ENCODE results near the gene PITPNM1.

DNA sequence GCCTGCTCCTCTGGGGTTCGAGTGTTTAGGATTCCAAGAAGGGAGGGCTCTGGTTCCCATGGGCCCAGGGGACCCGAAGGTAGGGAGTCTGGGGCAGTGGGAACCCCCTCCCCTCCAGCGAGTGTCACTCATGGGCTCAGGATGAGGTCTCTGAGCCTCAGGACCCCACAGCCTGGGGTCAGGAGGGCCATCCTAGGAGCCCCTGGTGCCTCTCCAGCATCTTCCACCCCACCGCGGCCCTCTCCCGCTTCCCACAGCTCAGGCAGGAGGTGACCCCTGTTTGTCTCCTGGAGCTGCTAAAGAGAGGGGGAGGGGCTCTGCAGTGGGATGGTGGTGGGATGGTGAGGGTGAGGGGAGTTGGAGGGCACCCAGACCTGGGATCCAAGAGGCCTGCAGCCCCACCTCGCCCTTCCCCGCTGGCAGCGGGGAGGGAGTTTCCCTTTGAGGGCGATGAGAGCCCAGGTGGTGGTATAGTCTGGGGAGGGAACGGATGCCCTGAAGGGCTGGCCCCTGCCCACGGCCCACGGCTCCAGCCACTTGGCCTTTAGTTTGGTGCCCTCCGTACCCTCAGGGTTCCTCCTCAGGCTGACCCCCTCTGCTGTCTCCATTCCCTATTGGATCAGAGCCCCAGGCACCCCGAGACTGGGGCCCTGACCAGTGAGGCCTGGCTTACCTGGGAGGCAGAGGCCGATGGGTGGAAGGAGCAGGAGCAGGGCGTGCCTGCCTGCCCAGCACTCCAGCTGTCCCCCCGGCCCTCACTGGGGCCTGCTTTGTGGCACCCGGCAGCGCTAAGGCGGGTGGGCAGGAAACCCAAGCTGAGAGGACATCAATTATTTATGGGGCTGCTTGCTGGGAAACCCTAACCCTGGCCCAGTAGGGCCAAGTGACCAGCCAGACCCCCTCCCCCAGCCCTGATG is 51.1 kb downstream of the PITPNM1 start:
- TF ChIP-seq, protein P1, sequence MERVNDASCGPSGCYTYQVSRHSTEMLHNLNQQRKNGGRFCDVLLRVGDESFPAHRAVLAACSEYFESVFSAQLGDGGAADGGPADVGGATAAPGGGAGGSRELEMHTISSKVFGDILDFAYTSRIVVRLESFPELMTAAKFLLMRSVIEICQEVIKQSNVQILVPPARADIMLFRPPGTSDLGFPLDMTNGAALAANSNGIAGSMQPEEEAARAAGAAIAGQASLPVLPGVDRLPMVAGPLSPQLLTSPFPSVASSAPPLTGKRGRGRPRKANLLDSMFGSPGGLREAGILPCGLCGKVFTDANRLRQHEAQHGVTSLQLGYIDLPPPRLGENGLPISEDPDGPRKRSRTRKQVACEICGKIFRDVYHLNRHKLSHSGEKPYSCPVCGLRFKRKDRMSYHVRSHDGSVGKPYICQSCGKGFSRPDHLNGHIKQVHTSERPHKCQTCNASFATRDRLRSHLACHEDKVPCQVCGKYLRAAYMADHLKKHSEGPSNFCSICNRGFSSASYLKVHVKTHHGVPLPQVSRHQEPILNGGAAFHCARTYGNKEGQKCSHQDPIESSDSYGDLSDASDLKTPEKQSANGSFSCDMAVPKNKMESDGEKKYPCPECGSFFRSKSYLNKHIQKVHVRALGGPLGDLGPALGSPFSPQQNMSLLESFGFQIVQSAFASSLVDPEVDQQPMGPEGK (CRISPR knock-in tag; IDR thresholded peaks at IDR 0.05; ENCODE audit: borderline replicate concordance), result no peak
- TF ChIP-seq ARNTL (CRISPR knock-in tag; IDR thresholded peaks at IDR 0.05; ENCODE audit: borderline replicate concordance, low read depth) (no peak), ZFP3 (CRISPR knock-in tag; IDR thresholded peaks at IDR 0.05) (no peak), SNAI2 (CRISPR knock-in tag; IDR thresholded peaks at IDR 0.05) (no peak), ZFP30 (CRISPR knock-in tag; IDR thresholded peaks at IDR 0.05) (no peak), ESRRG (CRISPR knock-in tag; IDR thresholded peaks at IDR 0.05) (no peak), RARB (CRISPR knock-in tag; IDR thresholded peaks at IDR 0.05) (no peak), TOX (CRISPR knock-in tag; IDR thresholded peaks at IDR 0.05; ENCODE audit: borderline replicate concordance) (no peak), PPARA (CRISPR knock-in tag; IDR thresholded peaks at IDR 0.05; ENCODE audit: borderline replicate concordance) (no peak)
- TF ChIP-seq, protein P2, sequence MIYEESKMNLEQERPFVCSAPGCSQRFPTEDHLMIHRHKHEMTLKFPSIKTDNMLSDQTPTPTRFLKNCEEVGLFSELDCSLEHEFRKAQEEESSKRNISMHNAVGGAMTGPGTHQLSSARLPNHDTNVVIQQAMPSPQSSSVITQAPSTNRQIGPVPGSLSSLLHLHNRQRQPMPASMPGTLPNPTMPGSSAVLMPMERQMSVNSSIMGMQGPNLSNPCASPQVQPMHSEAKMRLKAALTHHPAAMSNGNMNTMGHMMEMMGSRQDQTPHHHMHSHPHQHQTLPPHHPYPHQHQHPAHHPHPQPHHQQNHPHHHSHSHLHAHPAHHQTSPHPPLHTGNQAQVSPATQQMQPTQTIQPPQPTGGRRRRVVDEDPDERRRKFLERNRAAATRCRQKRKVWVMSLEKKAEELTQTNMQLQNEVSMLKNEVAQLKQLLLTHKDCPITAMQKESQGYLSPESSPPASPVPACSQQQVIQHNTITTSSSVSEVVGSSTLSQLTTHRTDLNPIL (CRISPR knock-in tag; IDR thresholded peaks at IDR 0.05; ENCODE audit: low read depth), result no peak
- TF ChIP-seq, protein P3, sequence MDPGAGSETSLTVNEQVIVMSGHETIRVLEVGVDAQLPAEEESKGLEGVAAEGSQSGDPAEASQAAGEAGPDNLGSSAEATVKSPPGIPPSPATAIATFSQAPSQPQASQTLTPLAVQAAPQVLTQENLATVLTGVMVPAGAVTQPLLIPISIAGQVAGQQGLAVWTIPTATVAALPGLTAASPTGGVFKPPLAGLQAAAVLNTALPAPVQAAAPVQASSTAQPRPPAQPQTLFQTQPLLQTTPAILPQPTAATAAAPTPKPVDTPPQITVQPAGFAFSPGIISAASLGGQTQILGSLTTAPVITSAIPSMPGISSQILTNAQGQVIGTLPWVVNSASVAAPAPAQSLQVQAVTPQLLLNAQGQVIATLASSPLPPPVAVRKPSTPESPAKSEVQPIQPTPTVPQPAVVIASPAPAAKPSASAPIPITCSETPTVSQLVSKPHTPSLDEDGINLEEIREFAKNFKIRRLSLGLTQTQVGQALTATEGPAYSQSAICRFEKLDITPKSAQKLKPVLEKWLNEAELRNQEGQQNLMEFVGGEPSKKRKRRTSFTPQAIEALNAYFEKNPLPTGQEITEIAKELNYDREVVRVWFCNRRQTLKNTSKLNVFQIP (CRISPR knock-in tag; IDR thresholded peaks at IDR 0.05; ENCODE audit: borderline replicate concordance, low read depth), result no peak
- TF ChIP-seq, protein P4, sequence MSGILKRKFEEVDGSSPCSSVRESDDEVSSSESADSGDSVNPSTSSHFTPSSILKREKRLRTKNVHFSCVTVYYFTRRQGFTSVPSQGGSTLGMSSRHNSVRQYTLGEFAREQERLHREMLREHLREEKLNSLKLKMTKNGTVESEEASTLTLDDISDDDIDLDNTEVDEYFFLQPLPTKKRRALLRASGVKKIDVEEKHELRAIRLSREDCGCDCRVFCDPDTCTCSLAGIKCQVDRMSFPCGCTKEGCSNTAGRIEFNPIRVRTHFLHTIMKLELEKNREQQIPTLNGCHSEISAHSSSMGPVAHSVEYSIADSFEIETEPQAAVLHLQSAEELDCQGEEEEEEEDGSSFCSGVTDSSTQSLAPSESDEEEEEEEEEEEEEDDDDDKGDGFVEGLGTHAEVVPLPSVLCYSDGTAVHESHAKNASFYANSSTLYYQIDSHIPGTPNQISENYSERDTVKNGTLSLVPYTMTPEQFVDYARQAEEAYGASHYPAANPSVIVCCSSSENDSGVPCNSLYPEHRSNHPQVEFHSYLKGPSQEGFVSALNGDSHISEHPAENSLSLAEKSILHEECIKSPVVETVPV (CRISPR knock-in tag; IDR thresholded peaks at IDR 0.05), result no peak
